Lung (tissue), 12 donors: ENCODE results near the gene AK3. TPM values are rescaled to one million over a fixed set of nuclear protein-coding genes. Genes with fewer than 3 reads are reported as not detected.
"Not testable (repeated sequence)": the region's sequence is repeated elsewhere in the genome, so short reads cannot be mapped to it uniquely, and the experiment has no call there.

Experiments
- ATAC-seq: fragments of 200-7000 bp; cut with Tn5 transposase; one replicate; pipeline ENCODE4 v1.9.1; 2020; ENCODE audit warnings: moderate number of reproducible peaks; ENCODE audit not compliant: insufficient read depth, low FRiP score
- DNase-seq, 3 donors: peaks; one replicate each; pipeline ENCODE4 v3.0.0-alpha.2; 2013 to 2017
- H3K27ac ChIP-seq, 2 donors: one replicate each; pipeline ENCODE4 v1.5.1; 2013; ENCODE audit warnings: mild to moderate bottlenecking in 2 of 2, moderate library complexity in 2 of 2, control low read depth in 1 of 2, inconsistent platforms in 1 of 2, low read depth in 1 of 2, low read length in 1 of 2
- H3K27me3 ChIP-seq, 3 donors: one replicate each; pipeline ENCODE4 v1.5.1; 2013; ENCODE audit warnings: low read length in 2 of 3; ENCODE audit not compliant: control insufficient read depth in 3 of 3, insufficient read depth in 3 of 3
- H3K36me3 ChIP-seq, 4 donors: one replicate each; pipeline ENCODE4 v1.5.1; 2013; ENCODE audit warnings: low read length in 4 of 4, mild to moderate bottlenecking in 1 of 4, moderate library complexity in 1 of 4; ENCODE audit not compliant: control insufficient read depth in 4 of 4, insufficient read depth in 4 of 4
- H3K4me1 ChIP-seq, 5 donors: one replicate each; pipeline ENCODE4 v1.5.1; 2013; ENCODE audit warnings: low read length in 5 of 5, mild to moderate bottlenecking in 2 of 5, moderate library complexity in 1 of 5; ENCODE audit not compliant: control insufficient read depth in 5 of 5, insufficient read depth in 5 of 5
- H3K4me3 ChIP-seq: one replicate; pipeline ENCODE4 v1.5.1; 2013; ENCODE audit warnings: mild to moderate bottlenecking, control low read depth, moderate library complexity
- H3K9ac ChIP-seq, 2 donors: one replicate each; pipeline ENCODE4 v1.5.1; 2013; ENCODE audit warnings: low read length in 2 of 2, control low read depth in 1 of 2; ENCODE audit not compliant: insufficient read depth in 1 of 2
- H3K9me3 ChIP-seq, 4 donors: one replicate each; pipeline ENCODE4 v1.5.1; 2013; ENCODE audit warnings: low read length in 3 of 4, mild to moderate bottlenecking in 1 of 4, moderate library complexity in 1 of 4; ENCODE audit not compliant: control insufficient read depth in 4 of 4, insufficient read depth in 3 of 4
- CTCF ChIP-seq: IDR thresholded peaks from 2 replicates; pipeline ENCODE4 v1.5.1; 2012; ENCODE audit warnings: mild to moderate bottlenecking; ENCODE audit errors: control extremely low read depth, extremely low read depth
- WGBS, 2 donors: extraction: QIAGEN DNeasy Blood & Tissue Kit; methylation state at CpG; one replicate each; pipeline ENCODE4 v1.1.7; 2013; 5-methylcytosine and 5-hydroxymethylcytosine counted together
- polyA plus RNA-seq, 2 donors: library from polyadenylated mRNA; stranded (reverse); fragments of 200-250 nt; gene quantifications; one replicate each; pipeline ENCODE4 v1.2.1, GENCODE V29; 2013
- total RNA-seq, 2 donors: library from RNA; depleted of rRNA in 1 of 2; stranded (reverse); fragments of >200 nt in 1 of 2; gene quantifications; one replicate each; pipeline ENCODE4 v1.2.1, GENCODE V29; 2014 to 2021
- donor health status: control.
- donor health status: control.
- donor health status: Bipolar disorder and iron deficiency.
- donor health status: healthy.
- donor health status: DM: yes; HTN: yes; CAD: no.

The AK3 gene
- total and polyA plus RNA-seq, 4 donors = 22.4 to 62.7 (median 31.8) TPM

- TF ChIP-seq CTCF = no peak
- H3K4me1 ChIP-seq = no peaks in the 10 kb centered on the region
- H3K27me3 ChIP-seq = no peaks in the 10 kb centered on the region
- 94 to 96% methylated on average over 1 of the region's 1 CpG for WGBS, 2 donors
- H3K36me3 ChIP-seq = no peaks in the 10 kb centered on the region
- DNase-seq = no peak
- no peak for ATAC-seq
- H3K27ac ChIP-seq = no peak overlapping the region
- peaks cover 0 to 2% (median 0%) of the 10 kb centered on the region in 4 donors for H3K9me3 ChIP-seq
- no peak overlapping the region for H3K4me3 ChIP-seq
- H3K9ac ChIP-seq = no peak overlapping the region
Measured at GRCh38 chr9:4780651-4781050, 39.6 kb upstream of the AK3 start.

DNA sequence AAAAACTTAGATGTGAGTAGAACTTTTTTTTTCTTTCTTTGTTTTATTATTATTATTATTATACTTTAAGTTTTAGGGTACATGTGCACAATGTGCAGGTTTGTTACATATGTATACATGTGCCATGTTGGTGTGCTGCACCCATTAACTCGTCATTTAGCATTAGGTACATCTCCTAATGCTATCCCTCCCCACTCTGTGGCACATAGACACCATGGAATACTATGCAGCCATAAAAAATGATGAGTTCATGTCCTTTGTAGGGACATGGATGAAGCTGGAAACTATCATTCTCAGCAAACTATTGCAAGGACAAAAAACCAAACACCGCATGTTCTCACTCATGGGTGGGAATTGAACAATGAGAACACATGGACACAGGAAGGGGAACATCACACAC lies 34.0 kb upstream of the AK3 start:
- not testable (repeated sequence) for H3K36me3 ChIP-seq, H3K27ac ChIP-seq, H3K4me3 ChIP-seq, H3K9me3 ChIP-seq, DNase-seq, ATAC-seq, H3K9ac ChIP-seq, H3K27me3 ChIP-seq, H3K4me1 ChIP-seq
- 78 to 84% methylated on average over 1 to 2 of the region's 2 CpGs for WGBS, 2 donors

DNA sequence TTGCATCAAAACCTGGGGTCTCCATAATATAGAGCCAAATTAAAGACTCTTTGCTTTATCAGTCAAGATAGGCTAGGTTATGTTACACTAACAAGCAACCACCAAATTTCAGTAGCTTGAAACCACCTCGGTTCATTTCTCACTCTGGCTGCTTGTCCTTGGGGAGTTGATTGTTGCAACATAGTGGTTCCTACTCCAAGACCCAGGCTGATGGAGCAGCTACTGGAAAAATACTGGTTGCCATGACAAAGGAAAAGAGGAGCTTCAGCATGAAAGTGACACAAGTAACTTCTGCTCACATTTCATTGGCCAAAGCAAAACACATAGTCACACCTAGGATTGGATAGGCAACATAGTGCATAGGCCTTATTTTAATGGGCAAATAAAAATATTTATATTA lies 33.2 kb upstream of the AK3 start:
- Histone ChIP-seq H3K36me3 (no peaks in the 10 kb centered on the region), H3K27ac (no peak overlapping the region), H3K27me3 (no peaks in the 10 kb centered on the region), H3K9ac (no peak overlapping the region), H3K9me3 (no peaks in the 10 kb centered on the region), H3K4me3 (no peak overlapping the region), H3K4me1 (no peaks in the 10 kb centered on the region)
- WGBS, 2 donors = 64 to 79% methylated on average over 1 of the region's 1 CpG
- TF ChIP-seq CTCF = no peak
- ATAC-seq (no peak), DNase-seq (no peak)

DNA sequence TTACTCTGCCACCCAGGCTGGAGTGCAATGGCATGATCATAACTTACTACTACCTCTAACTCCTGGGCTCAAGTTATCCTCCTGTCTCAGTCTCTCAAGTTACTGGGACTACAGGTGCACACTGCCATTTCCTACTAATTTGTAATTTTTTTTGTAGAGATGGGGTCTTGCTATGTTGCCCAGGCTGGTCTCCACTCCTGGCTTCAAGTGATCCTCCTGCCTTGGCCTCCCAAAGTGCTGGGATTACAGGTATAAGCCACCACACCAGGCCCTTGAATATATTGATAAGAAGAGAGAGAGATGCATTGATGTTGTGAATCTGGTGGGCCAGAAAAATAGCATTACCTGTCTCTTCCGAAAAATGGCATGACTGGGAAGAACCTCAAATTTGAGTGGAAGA lies 30.8 kb upstream of the AK3 start:
- WGBS, 2 donors = 97 to 100% methylated on average over 1 of the region's 1 CpG
- DNase-seq = no peak
- H3K27me3 ChIP-seq = no peaks in the 10 kb centered on the region
- no peak for TF ChIP-seq CTCF
- no peak overlapping the region for H3K4me3 ChIP-seq
- H3K9me3 ChIP-seq = peaks cover 0 to 2% (median 0%) of the 10 kb centered on the region in 4 donors
- H3K36me3 ChIP-seq = no peaks in the 10 kb centered on the region
- H3K27ac ChIP-seq = no peak overlapping the region
- ATAC-seq = no peak
- no peaks in the 10 kb centered on the region for H3K4me1 ChIP-seq
- no peak overlapping the region for H3K9ac ChIP-seq
